ENCODE measurements around the gene PGC.
A peak's percentile ranks its signal among the peaks of the same experiment; 100 is the strongest.

The PGC gene

GRCh38 chr6:41711323-41712038 lies 35.7 kb downstream of the PGC start:
- DNase-seq, result no peak

DNA sequence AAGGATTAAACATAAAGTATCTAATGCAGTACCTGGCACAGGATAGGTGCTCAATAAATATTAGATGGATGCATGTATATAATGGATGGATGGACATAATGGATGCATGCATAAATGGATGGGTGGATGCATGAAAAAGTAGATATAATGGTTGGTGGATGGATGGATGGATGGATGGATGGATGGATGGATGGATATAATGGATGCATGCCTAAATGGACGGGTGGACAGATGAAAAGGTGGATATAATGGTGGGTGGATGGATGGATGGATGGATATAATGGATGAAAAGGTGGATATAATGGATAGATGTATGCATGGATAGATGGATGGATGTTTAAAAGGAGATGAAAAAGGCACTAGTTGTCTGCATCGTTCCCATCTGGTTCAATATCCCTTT lies 37.8 kb downstream of the PGC start:
- DNase-seq, result no peak

- no peak for DNase-seq
Observed at GRCh38 chr6:41708856-41709255, 38.3 kb downstream of the PGC start.

- peak; percentile 59 for DNase-seq
Observed at GRCh38 chr6:41707565-41708200, 39.5 kb downstream of the PGC start.

- DNase-seq, result no peak
Observed at GRCh38 chr6:41706876-41707564, 40.2 kb downstream of the PGC start.

DNA sequence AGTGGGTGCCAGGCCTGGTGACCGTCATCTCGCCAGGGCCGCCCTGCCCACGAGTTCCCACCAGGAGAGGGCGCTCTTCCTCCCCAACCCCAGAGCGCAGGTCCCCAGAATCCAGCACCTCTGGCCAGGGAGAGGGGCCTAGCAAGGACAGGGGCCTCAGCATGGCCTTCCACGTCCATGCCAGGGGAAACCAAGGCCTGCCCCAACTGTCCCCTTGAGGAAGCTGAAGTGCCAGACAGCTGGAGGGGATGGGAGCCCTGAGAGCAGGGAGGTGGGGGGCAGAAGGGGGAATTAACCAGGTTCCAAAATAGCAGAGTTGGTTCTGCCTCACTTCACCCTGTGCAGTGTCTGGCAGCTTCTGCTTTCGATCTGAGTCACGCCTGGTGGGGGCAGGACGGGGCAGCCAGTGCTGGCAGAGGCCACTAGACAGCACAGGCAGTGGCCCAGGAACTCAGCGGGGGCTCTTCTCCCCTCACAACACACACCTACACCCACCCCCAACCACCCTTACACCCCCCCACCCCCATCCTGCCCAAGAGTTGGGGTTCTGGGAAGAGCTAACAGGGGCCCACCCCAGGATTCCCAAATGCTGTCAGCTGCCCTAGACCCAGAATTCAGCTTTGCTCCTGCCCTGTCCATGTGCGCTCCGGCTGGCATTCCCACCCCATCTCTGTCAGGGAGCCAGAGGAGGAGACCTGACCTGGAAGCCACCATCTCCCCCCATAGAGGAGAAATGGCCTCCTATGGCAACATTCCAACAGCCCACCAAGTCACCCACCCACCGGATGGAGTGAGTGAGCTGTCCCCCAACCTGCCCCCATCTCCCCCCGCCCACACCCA lies 41.0 kb downstream of the PGC start:
- DNase-seq, result peak; percentile 69

DNA sequence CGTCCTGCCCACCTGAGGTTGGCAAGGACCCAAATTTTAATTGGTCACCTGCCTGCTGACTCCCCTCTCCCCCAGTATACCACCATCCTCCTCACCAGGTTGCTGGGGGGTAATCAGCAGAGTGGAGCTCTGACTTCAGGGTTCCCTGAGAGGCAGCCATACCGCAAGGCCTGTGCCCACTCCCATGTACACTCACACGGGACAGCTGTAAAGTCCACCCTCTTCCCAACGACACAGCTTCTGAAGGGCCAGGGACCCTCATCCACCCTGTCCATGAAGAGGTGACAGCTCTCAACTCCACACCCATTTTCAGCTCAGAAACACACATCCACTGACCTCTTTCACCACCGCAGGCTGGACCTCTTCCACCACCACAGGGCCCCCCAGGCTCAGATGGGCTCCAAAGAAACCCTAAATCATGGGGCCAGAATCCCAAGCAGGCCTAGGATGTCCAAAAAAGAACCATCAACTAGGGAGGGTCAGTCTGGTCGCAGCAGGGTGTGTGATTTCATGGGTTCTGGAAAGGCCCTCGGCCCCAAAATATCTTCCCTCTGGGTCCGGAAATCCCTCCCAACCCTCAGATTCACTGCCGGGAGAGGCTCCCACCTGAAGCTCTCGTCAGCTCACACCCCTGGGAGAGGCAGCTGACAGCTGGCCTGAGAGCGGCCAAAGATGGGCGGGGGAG lies 41.7 kb downstream of the PGC start:
- no peak for DNase-seq

DNA sequence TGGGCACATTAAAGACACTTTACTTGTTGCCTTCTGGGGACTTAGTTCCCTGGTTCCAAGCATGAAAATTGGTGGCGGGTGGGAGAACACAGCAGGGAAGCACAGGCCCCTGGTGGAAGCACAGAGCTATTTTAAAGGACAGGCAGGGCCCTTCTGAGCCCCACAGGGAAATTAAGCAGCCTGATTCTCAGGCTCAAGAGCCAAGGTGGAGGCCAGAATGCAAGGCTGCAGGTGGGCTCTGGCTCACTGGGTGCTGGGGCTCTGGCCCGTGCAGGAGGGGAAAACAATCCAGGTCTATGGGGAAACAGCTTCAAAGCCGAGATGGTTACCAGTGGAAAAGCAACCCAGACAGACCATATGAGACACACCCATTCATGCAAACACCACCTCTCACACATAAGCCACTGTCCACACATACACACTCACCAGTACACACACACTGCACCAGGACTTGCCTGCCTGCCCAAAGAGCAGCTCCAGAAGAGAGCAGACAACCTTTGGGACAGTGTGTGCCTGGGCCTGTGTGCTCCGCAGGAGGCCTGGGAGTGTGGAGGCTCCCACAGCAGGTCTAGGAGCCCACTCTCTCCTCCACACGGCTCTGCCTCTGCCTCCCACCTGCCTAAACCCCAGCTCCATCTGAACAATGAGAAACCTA lies 42.4 kb downstream of the PGC start:
- DNase-seq, result no peak

- DNase-seq, result no peak
Observed at GRCh38 chr6:41704028-41704427, 43.2 kb downstream of the PGC start.

GRCh38 chr6:41702771-41703494 lies 44.3 kb downstream of the PGC start:
- DNase-seq, result no peak

GRCh38 chr6:41702089-41702745 lies 45.0 kb downstream of the PGC start:
- no peak for DNase-seq

- DNase-seq, result no peak
Observed at GRCh38 chr6:41700463-41701347, 46.5 kb downstream of the PGC start.

DNA sequence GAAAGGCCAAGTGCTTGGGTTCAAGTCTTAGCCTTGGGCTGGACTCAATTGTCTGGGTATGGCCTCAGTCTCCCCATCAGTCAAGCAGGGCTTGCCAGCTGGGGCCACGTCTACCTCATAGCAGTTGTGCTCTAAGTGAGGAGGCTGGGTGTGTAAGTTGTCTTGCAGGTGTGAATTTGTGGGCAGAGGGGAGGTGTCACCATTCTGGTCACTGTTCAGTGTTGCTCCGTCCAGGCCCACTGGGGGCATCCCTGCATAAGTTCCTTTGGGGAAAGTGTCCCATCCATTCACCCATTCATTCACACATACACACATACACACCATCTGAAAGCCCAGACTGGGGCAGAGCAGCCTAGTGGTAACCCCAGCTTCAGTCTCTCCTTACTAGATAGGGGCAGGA lies 48.1 kb downstream of the PGC start:
- no peak for DNase-seq

GRCh38 chr6:41697861-41698781 lies 49.1 kb downstream of the PGC start:
- DNase-seq, result no peak

- no peak for DNase-seq
Observed at GRCh38 chr6:41696788-41697187, 50.4 kb downstream of the PGC start.

DNA sequence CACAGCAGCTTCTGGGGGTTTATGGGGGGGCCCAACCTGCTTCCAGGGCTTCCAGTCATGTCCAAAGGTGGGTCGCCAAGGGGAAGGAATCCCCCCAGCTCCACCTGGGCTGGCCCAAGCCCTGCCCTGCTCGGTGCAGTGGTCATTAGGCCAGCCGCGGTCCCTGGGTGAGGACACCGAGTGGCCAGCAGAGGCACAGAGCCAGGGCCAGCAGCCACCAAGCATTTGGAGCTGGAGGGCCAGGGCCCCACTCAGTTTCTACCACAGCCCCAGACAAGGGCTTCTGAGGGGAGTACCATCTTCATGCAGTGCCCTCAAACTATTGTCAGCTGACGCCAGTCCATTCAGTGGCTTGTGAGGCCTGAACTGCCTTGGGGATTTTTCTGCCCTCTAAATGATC lies 51.4 kb downstream of the PGC start:
- DNase-seq, result no peak

DNA sequence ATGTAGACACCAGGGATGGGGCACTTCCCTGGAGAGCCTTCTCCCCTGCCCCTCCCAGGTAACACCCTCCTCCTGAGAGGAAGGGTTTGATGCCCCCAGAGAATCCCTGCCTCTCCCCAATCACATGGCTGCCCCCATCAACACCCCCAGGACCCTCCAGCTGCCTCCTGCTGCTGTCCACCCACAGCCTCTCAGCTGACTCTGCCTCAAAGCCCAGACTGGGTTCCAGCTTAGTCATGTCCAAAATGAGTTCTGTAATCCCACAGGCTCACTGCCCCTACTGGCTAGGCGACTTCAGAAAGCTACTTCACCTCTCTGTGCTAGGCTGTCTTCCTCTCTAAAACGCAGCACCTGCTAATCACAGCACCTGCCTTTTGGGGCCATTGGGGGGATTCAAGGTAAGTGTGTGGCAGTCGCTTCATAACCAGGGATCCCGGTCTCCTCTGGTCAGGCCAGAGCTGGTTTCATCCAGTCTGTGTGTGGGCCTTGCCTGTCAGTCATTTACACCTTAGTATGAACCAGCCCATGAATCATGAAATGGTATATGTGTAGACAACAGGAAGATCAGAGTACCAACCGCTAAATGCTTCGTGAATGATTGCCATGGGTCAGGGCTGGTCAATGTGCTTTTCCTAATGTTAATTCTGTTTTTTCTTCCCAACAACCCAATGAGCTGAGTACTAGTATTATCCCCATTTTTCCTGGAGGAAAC lies 52.2 kb downstream of the PGC start:
- no peak for DNase-seq
